ENCODE measurements around the gene THEMIS2. TPM values are rescaled to one million over a fixed set of nuclear protein-coding genes. Genes with fewer than 3 reads are reported as not detected.

THEMIS2 gene
- polyA plus RNA-seq, 4 donors: 2.2 to 16.8 (median 9.1) TPM

DNA sequence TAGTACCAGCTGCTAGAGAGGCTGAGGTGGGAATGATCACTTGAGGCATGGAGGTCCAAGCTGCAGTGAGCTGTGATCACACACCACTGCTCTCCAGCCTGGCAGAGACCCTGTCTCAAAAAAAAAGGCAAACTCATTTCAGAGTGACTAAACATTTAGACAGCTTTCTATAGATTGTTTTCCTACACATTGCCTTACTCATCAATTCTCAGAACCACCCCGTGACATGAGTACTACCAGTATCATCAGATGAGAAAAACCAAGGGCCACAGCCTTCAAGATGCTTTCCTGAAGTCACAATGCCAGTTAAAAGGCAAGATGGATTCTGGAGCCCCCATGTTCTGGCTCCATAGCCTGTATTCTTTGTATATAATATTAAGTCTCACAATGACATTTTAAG is 40.1 kb downstream of the THEMIS2 start:
- peaks cover 0 to 11% of the 10 kb centered on the region in 2 donors for H3K9me3 ChIP-seq (ENCODE audit: control insufficient read depth in 2 of 2, insufficient read depth in 1 of 2, low read depth in 1 of 2, low read length in 1 of 2)
- no peak for FAIRE-seq
- WGBS, 3 donors: 80 to 95% (median 81%) methylated on average over 1 of the region's 1 CpG
- DNase-seq: no peak
- H3K27ac ChIP-seq (ENCODE audit: low read depth in 1 of 3, low read length in 2 of 3): no peak overlapping the region
- no peak overlapping the region for H3K4me3 ChIP-seq (ENCODE audit: low read depth in 1 of 3, low read length in 3 of 3)
- H3K4me1 ChIP-seq (ENCODE audit: control insufficient read depth in 3 of 3, insufficient read depth in 2 of 3, low read depth in 1 of 3, low read length in 2 of 3): peaks cover 0 to 4% (median 3%) of the 10 kb centered on the region in 3 donors
- peaks cover 0 to 7% (median 0%) of the 10 kb centered on the region in 3 donors for H3K27me3 ChIP-seq (ENCODE audit: control insufficient read depth in 3 of 3, insufficient read depth in 3 of 3, low read length in 3 of 3)
- H3K36me3 ChIP-seq (ENCODE audit: control insufficient read depth in 3 of 3, insufficient read depth in 2 of 3, low read depth in 1 of 3, low read length in 3 of 3): peaks cover 0 to 36% (median 4%) of the 10 kb centered on the region in 3 donors

DNA sequence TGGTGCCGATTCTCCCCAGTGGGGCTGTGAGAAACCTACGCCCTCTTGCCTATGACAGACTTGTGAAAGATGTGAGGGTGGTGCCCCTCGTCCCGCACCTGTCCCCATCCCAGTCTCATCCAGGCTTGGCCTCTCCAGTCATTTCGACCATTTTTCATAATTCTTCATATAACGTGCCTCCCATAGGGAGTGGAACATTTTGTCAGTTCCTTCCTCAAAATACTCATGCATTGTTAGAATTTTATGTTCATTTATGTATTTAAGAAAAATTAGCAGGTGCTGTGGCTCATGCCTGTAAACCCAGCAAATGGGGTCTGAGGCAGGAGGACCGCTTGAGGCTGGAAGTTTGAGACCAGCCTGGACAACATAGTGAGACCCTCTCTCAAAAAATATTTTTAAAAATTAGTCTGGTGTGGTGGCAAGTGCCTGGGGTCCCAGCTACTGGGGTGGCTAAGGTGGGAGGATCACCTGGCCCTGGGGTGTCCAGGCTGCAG is 42.8 kb downstream of the THEMIS2 start:
- DNase-seq (no peak), FAIRE-seq (no peak)
- Histone ChIP-seq H3K4me1 (ENCODE audit: control insufficient read depth in 3 of 3, insufficient read depth in 2 of 3, low read depth in 1 of 3, low read length in 2 of 3) (peaks cover 0 to 4% (median 3%) of the 10 kb centered on the region in 3 donors), H3K27ac (ENCODE audit: low read depth in 1 of 3, low read length in 2 of 3) (peak overlapping the region in 2 of 3 donors; percentile 52 to 82), H3K27me3 (ENCODE audit: control insufficient read depth in 3 of 3, insufficient read depth in 3 of 3, low read length in 3 of 3) (peaks cover 0 to 7% (median 0%) of the 10 kb centered on the region in 3 donors), H3K4me3 (ENCODE audit: low read depth in 1 of 3, low read length in 3 of 3) (peak overlapping the region in 1 of 3 donors; percentile 11), H3K9me3 (ENCODE audit: control insufficient read depth in 2 of 2, insufficient read depth in 1 of 2, low read depth in 1 of 2, low read length in 1 of 2) (peaks cover 0 to 11% of the 10 kb centered on the region in 2 donors), H3K36me3 (ENCODE audit: control insufficient read depth in 3 of 3, insufficient read depth in 2 of 3, low read depth in 1 of 3, low read length in 3 of 3) (peaks cover 0 to 18% (median 3%) of the 10 kb centered on the region in 3 donors)
- 60 to 72% (median 62%) methylated on average over 7 of the region's 7 CpGs for WGBS, 3 donors

DNA sequence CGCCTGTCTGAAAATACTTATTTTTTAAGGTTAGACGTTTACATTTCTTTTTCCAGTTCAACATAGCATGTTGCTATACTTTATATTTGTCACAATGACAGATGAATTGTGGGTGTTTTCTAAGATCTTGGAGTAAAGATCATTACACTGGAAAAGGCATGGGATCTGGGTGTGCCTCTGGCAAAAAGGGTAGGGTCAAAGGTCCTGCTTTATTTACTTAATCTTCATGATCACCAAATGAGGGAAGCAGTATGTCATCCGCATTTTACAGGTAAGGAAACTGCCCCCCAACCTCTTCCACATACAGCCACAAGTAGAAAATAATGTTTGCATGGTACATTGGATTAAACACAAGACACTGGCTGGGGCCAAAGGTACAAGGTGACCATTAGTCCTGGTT is 49.9 kb downstream of the THEMIS2 start:
- Histone ChIP-seq H3K27me3 (ENCODE audit: control insufficient read depth in 3 of 3, insufficient read depth in 3 of 3, low read length in 3 of 3) (no peaks in the 10 kb centered on the region), H3K36me3 (ENCODE audit: control insufficient read depth in 3 of 3, insufficient read depth in 2 of 3, low read depth in 1 of 3, low read length in 3 of 3) (no peaks in the 10 kb centered on the region), H3K27ac (ENCODE audit: low read depth in 1 of 3, low read length in 2 of 3) (no peak overlapping the region), H3K9me3 (ENCODE audit: control insufficient read depth in 2 of 2, insufficient read depth in 1 of 2, low read depth in 1 of 2, low read length in 1 of 2) (no peaks in the 10 kb centered on the region), H3K4me1 (ENCODE audit: control insufficient read depth in 3 of 3, insufficient read depth in 2 of 3, low read depth in 1 of 3, low read length in 2 of 3) (peaks cover 0 to 5% (median 0%) of the 10 kb centered on the region in 3 donors), H3K4me3 (ENCODE audit: low read depth in 1 of 3, low read length in 3 of 3) (no peak overlapping the region)
- FAIRE-seq (no peak), DNase-seq (peak in 1 of 2 donors; percentile 76)
- 45 to 65% (median 57%) methylated on average over 3 of the region's 3 CpGs for WGBS, 3 donors

DNA sequence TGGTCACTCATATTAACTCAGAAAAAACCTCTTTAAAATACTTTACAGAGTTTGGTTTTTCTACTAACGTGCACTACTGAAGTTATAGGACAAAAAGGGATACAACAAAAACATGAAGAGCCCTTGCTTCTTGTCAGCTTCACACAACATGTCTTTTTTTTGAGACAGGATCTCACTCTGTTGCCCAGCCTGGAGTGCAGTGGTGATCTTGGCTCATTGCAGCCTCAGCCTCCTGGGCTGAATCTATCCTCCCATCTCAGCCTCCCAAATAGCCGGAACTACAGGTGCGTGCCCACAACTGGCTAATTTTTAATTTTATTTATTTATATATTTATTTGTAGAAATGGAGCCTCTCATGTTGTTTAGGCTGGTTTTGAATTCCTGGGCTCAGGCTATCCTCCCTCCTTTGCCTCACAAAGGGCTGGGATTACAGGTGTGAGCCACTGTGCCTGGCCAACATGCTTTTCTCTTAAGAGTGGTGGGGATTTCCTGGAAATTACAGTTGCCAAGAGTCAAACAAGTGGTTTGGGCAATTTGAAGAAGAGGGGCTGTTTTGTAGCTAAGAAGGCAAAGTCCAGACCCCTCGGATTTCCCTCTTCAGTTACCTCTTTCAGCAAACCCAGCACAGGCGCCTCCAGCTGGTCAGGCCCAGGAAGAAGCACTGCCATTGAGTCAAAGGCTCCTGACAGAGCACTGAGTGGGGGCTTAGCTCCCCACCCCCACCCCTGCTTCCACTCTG is 56.0 kb downstream of the THEMIS2 start:
- WGBS, 3 donors: 60 to 88% (median 63%) methylated on average over 5 of the region's 5 CpGs
- Histone ChIP-seq H3K27ac (ENCODE audit: low read depth in 1 of 3, low read length in 2 of 3) (no peak overlapping the region), H3K27me3 (ENCODE audit: control insufficient read depth in 3 of 3, insufficient read depth in 3 of 3, low read length in 3 of 3) (no peaks in the 10 kb centered on the region), H3K4me3 (ENCODE audit: low read depth in 1 of 3, low read length in 3 of 3) (no peak overlapping the region), H3K9me3 (ENCODE audit: control insufficient read depth in 2 of 2, insufficient read depth in 1 of 2, low read depth in 1 of 2, low read length in 1 of 2) (no peaks in the 10 kb centered on the region), H3K4me1 (ENCODE audit: control insufficient read depth in 3 of 3, insufficient read depth in 2 of 3, low read depth in 1 of 3, low read length in 2 of 3) (no peaks in the 10 kb centered on the region), H3K36me3 (ENCODE audit: control insufficient read depth in 3 of 3, insufficient read depth in 2 of 3, low read depth in 1 of 3, low read length in 3 of 3) (no peaks in the 10 kb centered on the region)
- DNase-seq (no peak), FAIRE-seq (no peak)

DNA sequence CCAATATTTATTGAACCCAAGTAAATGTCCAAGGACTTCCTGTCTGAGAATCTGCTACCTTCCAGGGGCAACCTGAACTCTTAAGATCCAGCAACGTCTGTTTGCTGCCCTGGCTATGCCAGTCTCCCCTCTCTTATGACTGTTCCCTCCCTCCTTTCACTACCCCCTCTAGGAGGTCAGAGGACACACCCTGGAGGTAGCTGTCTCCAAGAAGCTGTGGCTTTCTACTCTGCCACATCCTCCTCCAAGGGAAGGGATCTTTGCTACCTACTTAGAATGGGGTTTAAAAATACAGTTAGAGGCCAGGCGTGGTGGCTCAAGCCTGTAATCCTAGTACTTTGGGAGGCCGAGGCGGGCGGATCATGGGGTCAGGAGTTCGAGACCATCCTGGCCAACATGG is 58.8 kb downstream of the THEMIS2 start:
- FAIRE-seq (no peak), DNase-seq (no peak)
- no peak overlapping the region for H3K27ac ChIP-seq (ENCODE audit: low read depth in 1 of 3, low read length in 2 of 3)
- no peaks in the 10 kb centered on the region for H3K36me3 ChIP-seq (ENCODE audit: control insufficient read depth in 3 of 3, insufficient read depth in 2 of 3, low read depth in 1 of 3, low read length in 3 of 3)
- no peaks in the 10 kb centered on the region for H3K4me1 ChIP-seq (ENCODE audit: control insufficient read depth in 3 of 3, insufficient read depth in 2 of 3, low read depth in 1 of 3, low read length in 2 of 3)
- H3K4me3 ChIP-seq (ENCODE audit: low read depth in 1 of 3, low read length in 3 of 3): no peak overlapping the region
- 86 to 90% (median 90%) methylated on average over 6 of the region's 6 CpGs for WGBS, 3 donors
- no peaks in the 10 kb centered on the region for H3K9me3 ChIP-seq (ENCODE audit: control insufficient read depth in 2 of 2, insufficient read depth in 1 of 2, low read depth in 1 of 2, low read length in 1 of 2)
- H3K27me3 ChIP-seq (ENCODE audit: control insufficient read depth in 3 of 3, insufficient read depth in 3 of 3, low read length in 3 of 3): no peaks in the 10 kb centered on the region

DNA sequence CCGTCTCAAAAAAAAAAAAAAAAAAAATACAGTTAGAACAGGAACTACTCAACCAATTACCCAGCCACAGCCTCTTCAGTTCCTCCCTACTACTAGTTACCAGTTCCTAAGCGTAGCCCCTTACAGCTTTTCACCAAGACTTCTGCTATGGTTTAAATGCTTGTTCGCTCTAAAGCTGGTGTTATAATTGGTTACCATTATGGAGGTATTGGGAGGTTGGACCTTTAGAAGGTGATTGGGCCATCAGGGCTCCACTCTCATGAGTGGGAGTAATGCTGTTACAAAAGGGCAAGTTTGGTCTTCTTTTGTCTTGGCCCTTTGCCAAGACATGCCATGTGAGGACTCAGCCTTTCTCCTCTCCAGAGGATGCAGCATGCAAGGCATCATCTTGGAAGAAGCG is 59.4 kb downstream of the THEMIS2 start:
- Histone ChIP-seq H3K9me3 (ENCODE audit: control insufficient read depth in 2 of 2, insufficient read depth in 1 of 2, low read depth in 1 of 2, low read length in 1 of 2) (no peaks in the 10 kb centered on the region), H3K4me3 (ENCODE audit: low read depth in 1 of 3, low read length in 3 of 3) (no peak overlapping the region), H3K27me3 (ENCODE audit: control insufficient read depth in 3 of 3, insufficient read depth in 3 of 3, low read length in 3 of 3) (no peaks in the 10 kb centered on the region), H3K36me3 (ENCODE audit: control insufficient read depth in 3 of 3, insufficient read depth in 2 of 3, low read depth in 1 of 3, low read length in 3 of 3) (no peaks in the 10 kb centered on the region), H3K4me1 (ENCODE audit: control insufficient read depth in 3 of 3, insufficient read depth in 2 of 3, low read depth in 1 of 3, low read length in 2 of 3) (no peaks in the 10 kb centered on the region), H3K27ac (ENCODE audit: low read depth in 1 of 3, low read length in 2 of 3) (no peak overlapping the region)
- WGBS, 3 donors: 73 to 94% (median 88%) methylated on average over 3 to 4 of the region's 4 CpGs
- FAIRE-seq (no peak), DNase-seq (no peak)

DNA sequence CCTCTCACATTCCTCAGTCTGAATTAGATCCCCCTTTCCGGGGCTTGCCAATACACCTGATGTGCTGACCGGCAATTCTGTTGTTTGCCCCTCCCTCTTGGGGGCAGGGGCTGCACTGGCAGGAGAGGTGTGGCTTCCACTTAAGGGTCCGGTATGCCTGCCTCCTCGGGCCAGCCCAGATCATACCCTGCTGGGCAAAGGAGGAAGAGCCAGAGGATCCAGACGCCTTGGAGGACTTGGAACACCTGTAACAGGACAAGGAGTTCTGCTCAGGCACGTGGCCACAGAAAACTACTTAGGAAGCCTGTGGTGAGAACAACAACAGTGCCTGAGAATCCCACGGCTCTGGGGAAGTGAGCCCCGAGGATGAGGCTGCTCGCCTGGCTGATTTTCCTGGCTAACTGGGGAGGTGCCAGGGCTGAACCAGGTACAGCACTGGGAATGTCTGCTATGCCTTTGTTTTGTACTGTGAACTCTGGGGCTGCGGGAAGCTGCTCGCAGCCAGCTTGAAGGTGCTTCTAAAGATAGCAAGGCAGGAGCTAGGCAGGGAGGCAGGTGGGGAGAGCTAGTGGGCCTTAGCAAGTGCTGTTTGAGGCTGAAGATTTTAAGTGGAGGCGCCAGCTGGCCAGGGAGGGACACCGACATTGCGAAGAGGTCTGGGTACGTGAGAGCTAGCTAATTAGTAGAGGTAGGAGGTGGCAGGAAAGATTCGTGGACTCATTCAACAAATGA is 62.6 kb downstream of the THEMIS2 start, which contains the start of gene SMPDL3B:
TSS of gene SMPDL3B (plus strand) at position 183 of the 732 bp plus-strand sequence. CDS start at position 367, 184 bp downstream.
- H3K27ac ChIP-seq (ENCODE audit: low read depth in 1 of 3, low read length in 2 of 3): peak within 1 kb of the TSS; percentile 59 to 69 (median 65)
- H3K27me3 ChIP-seq (ENCODE audit: control insufficient read depth in 3 of 3, insufficient read depth in 3 of 3, low read length in 3 of 3): no peaks in the 10 kb centered on the region
- WGBS, 3 donors: 3 to 5% (median 5%) methylated on average over 16 of the region's 16 CpGs
- H3K9me3 ChIP-seq (ENCODE audit: control insufficient read depth in 2 of 2, insufficient read depth in 1 of 2, low read depth in 1 of 2, low read length in 1 of 2): no peaks in the 10 kb centered on the region
- no peaks in the 10 kb centered on the region for H3K4me1 ChIP-seq (ENCODE audit: control insufficient read depth in 3 of 3, insufficient read depth in 2 of 3, low read depth in 1 of 3, low read length in 2 of 3)
- H3K4me3 ChIP-seq (ENCODE audit: low read depth in 1 of 3, low read length in 3 of 3): peak within 1 kb of the TSS in 2 of 3 donors; percentile 37 to 62
- FAIRE-seq (no peak), DNase-seq (peak; percentile 84 to 91)
- no peaks in the 10 kb centered on the region for H3K36me3 ChIP-seq (ENCODE audit: control insufficient read depth in 3 of 3, insufficient read depth in 2 of 3, low read depth in 1 of 3, low read length in 3 of 3)

DNA sequence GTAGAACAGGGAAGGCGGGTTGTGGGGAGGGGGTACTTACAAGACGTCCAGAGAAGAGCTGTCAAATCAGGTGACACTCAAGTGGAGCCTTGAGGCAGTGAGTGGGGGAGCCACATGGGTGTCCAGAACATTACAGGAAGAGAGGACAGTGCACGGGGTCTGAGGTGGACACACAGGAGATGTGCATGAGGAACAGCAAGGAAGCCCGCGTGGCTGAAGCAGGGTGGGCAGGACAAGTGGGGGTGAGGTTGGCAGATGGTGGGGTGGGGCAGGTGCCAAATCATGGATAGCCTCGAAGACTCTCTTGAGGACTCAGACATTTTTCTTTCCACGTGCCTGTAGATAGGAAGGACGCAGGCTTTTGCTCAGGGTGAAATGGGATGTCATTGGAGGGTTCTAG is 63.4 kb downstream of the THEMIS2 start:
- Histone ChIP-seq H3K9me3 (ENCODE audit: control insufficient read depth in 2 of 2, insufficient read depth in 1 of 2, low read depth in 1 of 2, low read length in 1 of 2) (no peaks in the 10 kb centered on the region), H3K36me3 (ENCODE audit: control insufficient read depth in 3 of 3, insufficient read depth in 2 of 3, low read depth in 1 of 3, low read length in 3 of 3) (peaks cover 0 to under 1% (median 0%) of the 10 kb centered on the region in 3 donors), H3K27me3 (ENCODE audit: control insufficient read depth in 3 of 3, insufficient read depth in 3 of 3, low read length in 3 of 3) (no peaks in the 10 kb centered on the region), H3K4me1 (ENCODE audit: control insufficient read depth in 3 of 3, insufficient read depth in 2 of 3, low read depth in 1 of 3, low read length in 2 of 3) (no peaks in the 10 kb centered on the region), H3K27ac (ENCODE audit: low read depth in 1 of 3, low read length in 2 of 3) (no peak overlapping the region), H3K4me3 (ENCODE audit: low read depth in 1 of 3, low read length in 3 of 3) (peak overlapping the region in 2 of 3 donors; percentile 37 to 62)
- no peak for FAIRE-seq
- 21 to 48% (median 36%) methylated on average over 8 of the region's 8 CpGs for WGBS, 3 donors
- DNase-seq: peak in 1 of 2 donors; percentile 18

All from small intestine (tissue), 7 donors.